Fibroblast of pulmonary artery (primary cell): ENCODE data around the gene SYT1.

Source experiments
- DNase-seq: peaks from one replicate; pipeline ENCODE4 v3.0.0-alpha.2; 2010; ENCODE audit warnings: low read depth
- H3K4me3 ChIP-seq: replicated peaks from 2 replicates; pipeline ENCODE4 v1.5.1; 2011; ENCODE audit warnings: low read depth, mild to moderate bottlenecking, control low read depth, low read length, moderate library complexity
- TF ChIP-seq, protein P1 (sequence below): IDR thresholded peaks from 2 replicates; pipeline ENCODE4 v1.5.1; 2011; ENCODE audit warnings: mild to moderate bottlenecking, control low read depth, low read length, inconsistent platforms; ENCODE audit errors: missing control alignments

The SYT1 gene

DNA sequence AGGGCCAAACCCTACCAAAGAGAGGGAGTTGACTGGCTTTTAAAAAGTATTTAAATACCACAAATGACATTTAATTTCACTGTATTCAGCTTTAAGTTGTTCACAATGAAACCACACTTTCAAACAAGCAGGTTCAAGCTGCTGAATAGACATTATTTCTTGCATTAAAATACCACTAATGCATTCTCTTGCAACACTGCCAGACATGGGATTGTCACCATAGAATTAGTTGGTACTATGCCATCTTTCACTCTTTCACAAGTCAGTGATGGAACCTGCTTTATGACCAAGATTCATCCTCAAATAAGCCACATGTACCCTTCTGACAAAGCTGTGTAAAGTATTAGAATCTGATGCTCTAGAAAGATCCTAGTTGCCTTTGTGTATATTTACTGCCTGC lies 586.8 kb downstream of the SYT1 start:
- TF ChIP-seq, protein P1, sequence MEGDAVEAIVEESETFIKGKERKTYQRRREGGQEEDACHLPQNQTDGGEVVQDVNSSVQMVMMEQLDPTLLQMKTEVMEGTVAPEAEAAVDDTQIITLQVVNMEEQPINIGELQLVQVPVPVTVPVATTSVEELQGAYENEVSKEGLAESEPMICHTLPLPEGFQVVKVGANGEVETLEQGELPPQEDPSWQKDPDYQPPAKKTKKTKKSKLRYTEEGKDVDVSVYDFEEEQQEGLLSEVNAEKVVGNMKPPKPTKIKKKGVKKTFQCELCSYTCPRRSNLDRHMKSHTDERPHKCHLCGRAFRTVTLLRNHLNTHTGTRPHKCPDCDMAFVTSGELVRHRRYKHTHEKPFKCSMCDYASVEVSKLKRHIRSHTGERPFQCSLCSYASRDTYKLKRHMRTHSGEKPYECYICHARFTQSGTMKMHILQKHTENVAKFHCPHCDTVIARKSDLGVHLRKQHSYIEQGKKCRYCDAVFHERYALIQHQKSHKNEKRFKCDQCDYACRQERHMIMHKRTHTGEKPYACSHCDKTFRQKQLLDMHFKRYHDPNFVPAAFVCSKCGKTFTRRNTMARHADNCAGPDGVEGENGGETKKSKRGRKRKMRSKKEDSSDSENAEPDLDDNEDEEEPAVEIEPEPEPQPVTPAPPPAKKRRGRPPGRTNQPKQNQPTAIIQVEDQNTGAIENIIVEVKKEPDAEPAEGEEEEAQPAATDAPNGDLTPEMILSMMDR = no peak
- no peak overlapping the region for H3K4me3 ChIP-seq
- DNase-seq = peak; percentile 9

- no peak overlapping the region for H3K4me3 ChIP-seq
- TF ChIP-seq, protein P1 = no peak
- DNase-seq = peak; percentile 90
These were observed 587.4 kb downstream of the SYT1 start for GRCh38 chr12:79451978-79452377.

GRCh38 chr12:79452906-79453305 lies 588.3 kb downstream of the SYT1 start:
- no peak for DNase-seq
- TF ChIP-seq, protein P1 = no peak
- H3K4me3 ChIP-seq = no peak overlapping the region

DNA sequence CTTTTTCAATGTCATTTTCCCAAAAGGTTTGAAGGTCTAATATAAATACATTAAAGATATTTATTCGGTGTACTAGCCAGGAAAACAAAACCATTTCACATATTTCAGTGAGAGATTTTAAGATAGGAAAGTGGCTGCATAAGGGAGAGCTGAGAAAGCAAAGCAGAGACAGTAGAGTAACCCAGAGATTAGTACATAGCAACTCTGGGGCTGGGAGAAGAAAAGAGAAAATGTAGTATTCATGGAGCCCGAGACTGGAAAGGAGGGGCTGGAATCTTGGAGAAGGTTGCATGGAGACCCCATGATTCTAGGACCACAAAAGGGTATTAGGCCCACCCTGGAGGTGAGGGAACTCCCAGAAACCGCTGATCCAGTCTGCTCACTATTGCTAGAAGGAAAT lies 589.2 kb downstream of the SYT1 start:
- no peak overlapping the region for H3K4me3 ChIP-seq
- DNase-seq = no peak
- TF ChIP-seq, protein P1 = no peak

DNA sequence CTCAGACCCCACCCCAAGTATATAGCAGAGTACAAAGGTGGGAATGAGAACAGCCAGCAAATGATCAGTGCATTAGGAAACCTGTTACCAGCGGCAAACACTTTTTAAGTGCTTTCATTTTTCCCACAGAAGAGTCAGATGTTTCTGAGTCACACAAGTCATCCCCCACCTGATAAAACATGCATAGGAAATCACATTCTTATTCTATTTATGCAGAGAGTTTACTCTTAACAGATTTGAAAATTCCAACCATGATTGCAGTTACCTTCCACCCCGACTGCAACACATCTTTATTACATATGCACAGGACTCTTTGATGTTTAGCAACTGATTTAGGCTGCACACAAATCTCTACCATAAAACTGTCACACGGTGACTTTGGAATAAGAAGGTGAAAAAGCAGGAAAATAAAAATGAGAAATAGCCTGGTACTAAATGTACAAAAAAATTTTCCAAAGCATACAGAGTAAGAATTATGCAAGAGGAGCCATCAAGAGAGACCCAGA lies 589.8 kb downstream of the SYT1 start:
- H3K4me3 ChIP-seq = no peak overlapping the region
- TF ChIP-seq, protein P1 = no peak
- peak; percentile 50 for DNase-seq

DNA sequence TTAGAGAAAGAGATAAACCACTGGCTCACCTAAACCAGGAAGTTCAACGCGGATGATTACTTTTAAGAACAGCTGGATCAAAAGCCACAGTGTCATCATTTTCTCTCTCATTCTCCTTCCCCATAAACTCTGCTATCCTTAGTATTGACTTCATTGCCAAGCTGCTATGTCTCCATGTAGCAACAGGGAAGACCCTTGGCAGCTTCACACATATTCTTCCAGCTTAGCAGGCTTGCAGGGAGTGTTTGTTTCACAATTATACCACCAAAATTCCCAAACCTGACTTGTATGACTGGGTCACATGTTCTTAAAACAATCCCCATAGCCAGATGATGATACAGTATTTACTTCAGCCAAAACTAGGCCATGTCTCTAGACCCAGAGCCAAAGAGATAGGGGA lies 590.7 kb downstream of the SYT1 start:
- H3K4me3 ChIP-seq = no peak overlapping the region
- DNase-seq = peak; percentile 52
- TF ChIP-seq, protein P1 = no peak

GRCh38 chr12:79482323-79482722 lies 617.7 kb downstream of the SYT1 start:
- DNase-seq = no peak
- H3K4me3 ChIP-seq = no peak overlapping the region
- TF ChIP-seq, protein P1 = no peak
